Liver (tissue), 10 donors: ENCODE measurements around the gene TTC5. TPM values are rescaled to one million over a fixed set of nuclear protein-coding genes. Genes with fewer than 3 reads are reported as not detected.

ENCODE experiments used
- DNase-seq: peaks from one replicate; pipeline ENCODE4 v3.0.0-alpha.2; 2017; ENCODE audit warnings: low spot score
- H3K27ac ChIP-seq, 2 donors: one replicate each; pipeline ENCODE4 v1.7.0; 2013; ENCODE audit warnings: inconsistent platforms in 2 of 2, low read length in 2 of 2, control low read depth in 1 of 2, low read depth in 1 of 2, mild to moderate bottlenecking in 1 of 2
- H3K27me3 ChIP-seq, 4 donors: one replicate each; pipeline versions ENCODE4 v1.6.1 to v1.7.0; 2013; ENCODE audit warnings: low read length in 3 of 4, inconsistent platforms in 1 of 4, mild to moderate bottlenecking in 1 of 4, moderate library complexity in 1 of 4; ENCODE audit not compliant: control insufficient read depth in 4 of 4, insufficient read depth in 4 of 4
- H3K36me3 ChIP-seq, 4 donors: one replicate each; pipeline versions ENCODE4 v1.6.1 to v1.7.0; 2013; ENCODE audit warnings: low read length in 3 of 4, mild to moderate bottlenecking in 3 of 4, low read depth in 1 of 4, moderate library complexity in 1 of 4; ENCODE audit not compliant: control insufficient read depth in 4 of 4, insufficient read depth in 3 of 4
- H3K4me1 ChIP-seq, 4 donors: one replicate each; pipeline versions ENCODE4 v1.6.1 to v1.7.0; 2013; ENCODE audit warnings: low read length in 3 of 4, mild to moderate bottlenecking in 3 of 4, moderate library complexity in 1 of 4; ENCODE audit not compliant: control insufficient read depth in 4 of 4, insufficient read depth in 4 of 4
- H3K4me3 ChIP-seq, 3 donors: one replicate each; pipeline versions ENCODE4 v1.6.1 to v1.7.0; 2013; ENCODE audit warnings: low read length in 3 of 3, control low read depth in 1 of 3, low read depth in 1 of 3, mild to moderate bottlenecking in 1 of 3
- H3K9ac ChIP-seq, 2 donors: one replicate each; pipeline ENCODE4 v1.7.0; 2013; ENCODE audit warnings: low read length in 2 of 2, mild to moderate bottlenecking in 2 of 2, moderate library complexity in 2 of 2, control low read depth in 1 of 2, low read depth in 1 of 2
- H3K9me3 ChIP-seq, 4 donors: one replicate each; pipeline versions ENCODE4 v1.6.1 to v1.7.0; 2013; ENCODE audit warnings: low read length in 3 of 4; ENCODE audit not compliant: control insufficient read depth in 4 of 4
- HNF4A ChIP-seq, 2 donors: conservative IDR thresholded peaks; 2 replicates each; pipeline ENCODE4 v1.6.1; 2016; ENCODE audit warnings: antibody characterized with exemption in 2 of 2, mild to moderate bottlenecking in 2 of 2
- HNF4G ChIP-seq: IDR thresholded peaks from 2 replicates; pipeline ENCODE4 v1.6.1; 2016; ENCODE audit warnings: antibody characterized with exemption
- JUND ChIP-seq, 2 donors: IDR thresholded peaks; 2 replicates each; pipeline ENCODE4 v1.6.1; 2016; ENCODE audit warnings: antibody characterized with exemption in 2 of 2
- RAD21 ChIP-seq, 2 donors: IDR thresholded peaks; 2 replicates each; pipeline ENCODE4 v1.6.1; 2016; ENCODE audit warnings: antibody characterized with exemption in 2 of 2, mild to moderate bottlenecking in 2 of 2
- REST ChIP-seq: IDR thresholded peaks from 2 replicates; pipeline ENCODE4 v1.6.1; 2016; ENCODE audit warnings: antibody characterized with exemption, mild to moderate bottlenecking
- SP1 ChIP-seq: IDR thresholded peaks from 2 replicates; pipeline ENCODE4 v1.6.1; 2018; ENCODE audit warnings: antibody characterized with exemption, mild to moderate bottlenecking
- WGBS: extraction: QIAGEN DNeasy Blood & Tissue Kit; methylation state at CpG from one replicate; pipeline ENCODE4 v1.1.7; 2013; 5-methylcytosine and 5-hydroxymethylcytosine counted together
- polyA plus RNA-seq, 2 donors: library from polyadenylated mRNA; stranded (reverse) in 1 of 2; unstranded in 1 of 2; fragments of 200-250 nt in 1 of 2; fragments of >200 nt in 1 of 2; fragmentation: Nextera tagmentation in 1 of 2; extraction: Ambion mirVana in 1 of 2; gene quantifications; one replicate each; pipeline versions ENCODE4 v1.2.1 to v1.2.3, GENCODE V29; 2013 to 2015
- small RNA-seq: library from RNA; depleted of rRNA; stranded (forward); fragments of <200 nt; gene quantifications from one replicate; pipeline ENCODE3, GENCODE V24; 2014
- total RNA-seq, 2 donors: library from RNA; depleted of rRNA; stranded (reverse); fragments of >200 nt; gene quantifications; one replicate each; pipeline ENCODE4 v1.2.3, GENCODE V29; 2014
- donor health status: healthy.
- donor health status: healthy.
- donor health status: healthy.
- donor health status: healthy.
- donor health status: healthy.

TTC5 gene
- total and polyA plus RNA-seq, 4 donors = 2.5 to 8.3 (median 4.2) TPM

- 55% methylated on average over 3 of the region's 3 CpGs for WGBS
- H3K36me3 ChIP-seq = no peaks in the 10 kb centered on the region
- H3K4me3 ChIP-seq = no peak overlapping the region
- DNase-seq = no peak
- H3K27me3 ChIP-seq = no peaks in the 10 kb centered on the region
- H3K27ac ChIP-seq = no peak overlapping the region
- no peak overlapping the region for H3K9ac ChIP-seq
- no peaks in the 10 kb centered on the region for H3K4me1 ChIP-seq
- no peaks in the 10 kb centered on the region for H3K9me3 ChIP-seq
- no peak for TF ChIP-seq JUND (IDR thresholded peaks at IDR 0.05)
- TF ChIP-seq RAD21 (IDR thresholded peaks at IDR 0.05) = no peak
- no peak for TF ChIP-seq SP1
- TF ChIP-seq HNF4A (conservative IDR thresholded peaks at IDR 0.05) = no peak
- TF ChIP-seq HNF4G = no peak
Measured at GRCh38 chr14:20262642-20263128, 43.1 kb downstream of the TTC5 start.

DNA sequence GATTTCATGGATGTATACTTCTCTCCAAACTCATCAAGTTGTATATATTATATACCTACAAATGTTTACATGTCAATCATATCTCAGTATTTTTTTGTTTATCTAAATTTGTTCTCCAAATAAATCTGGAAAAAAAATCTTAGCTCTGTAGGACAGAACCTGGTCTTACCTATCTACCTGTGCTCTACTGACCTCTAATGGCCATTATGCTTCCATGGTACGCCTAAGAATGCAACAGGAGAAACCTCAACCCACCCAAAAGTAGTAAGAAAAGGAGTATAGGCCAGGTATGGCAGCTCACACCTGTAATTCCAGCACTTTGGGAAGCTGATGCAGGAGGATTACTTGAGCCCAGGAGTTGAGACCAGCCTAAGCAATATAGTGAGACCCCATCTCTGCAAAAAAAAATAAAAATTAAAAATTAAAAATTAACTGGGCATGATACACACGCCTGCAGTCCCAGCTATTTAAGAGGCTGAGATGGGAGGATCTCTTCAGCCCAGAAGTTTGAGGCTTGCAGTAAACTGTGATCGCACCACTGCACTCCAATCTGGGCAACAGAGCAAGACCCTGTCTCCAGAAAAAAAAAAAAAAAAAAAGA, 58.0 kb downstream of the TTC5 start:
- Histone ChIP-seq H3K36me3 (no peaks in the 10 kb centered on the region), H3K27me3 (no peaks in the 10 kb centered on the region), H3K4me1 (no peaks in the 10 kb centered on the region), H3K27ac (no peak overlapping the region), H3K4me3 (no peak overlapping the region), H3K9me3 (peaks cover 2 to 6% (median 3%) of the 10 kb centered on the region in 4 donors), H3K9ac (no peak overlapping the region)
- no peak for DNase-seq
- TF ChIP-seq RAD21 (IDR thresholded peaks at IDR 0.05) (peak in 1 of 2 donors; percentile 5), REST (no peak)
- 56% methylated on average over 3 of the region's 3 CpGs for WGBS

Small RNA genes lying within 50 kb of the gene (small RNA-seq; reads per million reads assigned to genes)
- gene SNORA79B (0.80 reads per million, percentile 72 among the genes with 10 or more reads in this experiment), gene SNORD126 (460 reads per million, percentile 99 among the genes with 10 or more reads in this experiment)

Other genes with a start within 250 kb of the TTC5 start
- not detected for gene OR4L1, start 245.9 kb downstream of the TTC5 start, total RNA-seq
- not detected for gene OR4L1, start 245.9 kb downstream of the TTC5 start, polyA plus RNA-seq
- not detected for gene OR4K17, start 195.2 kb downstream of the TTC5 start, total RNA-seq
- not detected for gene OR4K17, start 195.2 kb downstream of the TTC5 start, polyA plus RNA-seq
- gene OR4N5, start 167.1 kb downstream of the TTC5 start, total RNA-seq = not detected
- gene OR4N5, start 167.1 kb downstream of the TTC5 start, polyA plus RNA-seq = not detected
- not detected for gene OR11G2, start 115.1 kb downstream of the TTC5 start, total RNA-seq
- gene OR11G2, start 115.1 kb downstream of the TTC5 start, polyA plus RNA-seq = not detected
- gene OR11H6, start 82.2 kb downstream of the TTC5 start, total RNA-seq = not detected
- not detected for gene OR11H6, start 82.2 kb downstream of the TTC5 start, polyA plus RNA-seq
- not detected for gene OR11H7, start 77.0 kb downstream of the TTC5 start, total RNA-seq
- not detected for gene OR11H7, start 77.0 kb downstream of the TTC5 start, polyA plus RNA-seq
- gene OR11H4, start 66.7 kb downstream of the TTC5 start, total RNA-seq = not detected
- gene OR11H4, start 66.7 kb downstream of the TTC5 start, polyA plus RNA-seq = not detected
- 10 to 100 TPM; 14.5 to 31.0 TPM for gene CCNB1IP1, start 27.3 kb upstream of the TTC5 start, total RNA-seq
- gene CCNB1IP1, start 27.3 kb upstream of the TTC5 start, polyA plus RNA-seq = 10 to 100 TPM; 14.9 to 16.5 TPM
- 1 to 10 TPM; 7.1 to 7.2 TPM for gene PARP2, start 37.7 kb upstream of the TTC5 start, total RNA-seq
- 10 to 100 TPM in 1 of 2 donors, 1 to 10 TPM in 1; 5.6 to 13.3 TPM for gene PARP2, start 37.7 kb upstream of the TTC5 start, polyA plus RNA-seq
- gene TEP1, start 107.5 kb upstream of the TTC5 start, total RNA-seq = 10 to 100 TPM in 1 of 2 donors, 1 to 10 TPM in 1; 8.7 to 20.7 TPM
- gene TEP1, start 107.5 kb upstream of the TTC5 start, polyA plus RNA-seq = 1 to 10 TPM; 3.9 to 6.5 TPM
- gene KLHL33, start 130.2 kb upstream of the TTC5 start, total RNA-seq = under 1 TPM; 0.17 to 0.23 TPM
- gene KLHL33, start 130.2 kb upstream of the TTC5 start, polyA plus RNA-seq = under 1 TPM; 0.06 to 0.14 TPM
- gene OSGEP, start 148.9 kb upstream of the TTC5 start, total RNA-seq = 10 to 100 TPM; 29.0 to 39.0 TPM
- gene OSGEP, start 148.9 kb upstream of the TTC5 start, polyA plus RNA-seq = 10 to 100 TPM; 18.1 to 20.5 TPM
- gene APEX1, start 149.3 kb upstream of the TTC5 start, total RNA-seq = 10 to 100 TPM; 32.4 to 43.2 TPM
- 10 to 100 TPM; 50.3 to 64.5 TPM for gene APEX1, start 149.3 kb upstream of the TTC5 start, polyA plus RNA-seq
- gene PIP4P1, start 155.5 kb upstream of the TTC5 start, total RNA-seq = 10 to 100 TPM; 14.1 to 14.6 TPM
- 10 to 100 TPM; 13.2 to 14.9 TPM for gene PIP4P1, start 155.5 kb upstream of the TTC5 start, polyA plus RNA-seq
- gene PNP, start 163.5 kb upstream of the TTC5 start, total RNA-seq = 100 to 1,000 TPM in 1 of 2 donors, 10 to 100 TPM in 1; 41.8 to 156 TPM
- gene PNP, start 163.5 kb upstream of the TTC5 start, polyA plus RNA-seq = 10 to 100 TPM; 22.9 to 29.9 TPM
- gene RNASE10, start 199.6 kb upstream of the TTC5 start, total RNA-seq = under 1 TPM in 1 of 2 donors, not detected in 1; 0.19 TPM
- gene RNASE10, start 199.6 kb upstream of the TTC5 start, polyA plus RNA-seq = not detected